Osteocyte (in vitro differentiated cells): ENCODE data around the gene MTPN. TPM values are rescaled to one million over a fixed set of nuclear protein-coding genes. Genes with fewer than 3 reads are reported as not detected.
A peak's percentile ranks its signal among the peaks of the same experiment; 100 is the strongest.

Source experiments
- DNase-seq: peaks from one replicate; pipeline ENCODE4 v3.0.0; 2021; ENCODE audit warnings: mixed read lengths; ENCODE audit not compliant: unreplicated experiment; ENCODE audit errors: extremely low spot score
- H3K27ac Mint-ChIP-seq: one replicate; pipeline ENCODE4 v1.8.0; 2021; ENCODE audit warnings: mild to moderate bottlenecking, mixed read lengths; ENCODE audit not compliant: unreplicated experiment
- H3K27me3 Mint-ChIP-seq: one replicate; pipeline ENCODE4 v1.8.0; 2021; ENCODE audit warnings: mixed read lengths; ENCODE audit not compliant: unreplicated experiment
- H3K36me3 Mint-ChIP-seq: one replicate; pipeline ENCODE4 v1.8.0; 2021; ENCODE audit warnings: mixed read lengths; ENCODE audit not compliant: unreplicated experiment
- H3K4me1 Mint-ChIP-seq: one replicate; pipeline ENCODE4 v1.8.0; 2021; ENCODE audit warnings: mixed read lengths; ENCODE audit not compliant: unreplicated experiment
- H3K4me3 Mint-ChIP-seq: one replicate; pipeline ENCODE4 v1.8.0; 2021; ENCODE audit warnings: mild to moderate bottlenecking, moderate library complexity, mixed read lengths; ENCODE audit not compliant: unreplicated experiment
- H3K9me3 Mint-ChIP-seq: one replicate; pipeline ENCODE4 v1.8.0; 2021; ENCODE audit warnings: mixed read lengths; ENCODE audit not compliant: unreplicated experiment
- total RNA-seq: library from RNA; stranded (reverse); gene quantifications from 2 replicates; pipeline ENCODE4 v1.2.1, GENCODE V29; 2021
- TF ChIP-seq, protein P1 (sequence below): fragments of 200-600 bp; sonication (generic); IDR thresholded peaks from 2 replicates; pipeline ENCODE4 v1.5.0; 2021; ENCODE audit warnings: antibody characterized with exemption, mild to moderate bottlenecking, moderate library complexity

The MTPN gene
- total RNA-seq, 1 donor from 2014 or later, result 140 TPM

DNA sequence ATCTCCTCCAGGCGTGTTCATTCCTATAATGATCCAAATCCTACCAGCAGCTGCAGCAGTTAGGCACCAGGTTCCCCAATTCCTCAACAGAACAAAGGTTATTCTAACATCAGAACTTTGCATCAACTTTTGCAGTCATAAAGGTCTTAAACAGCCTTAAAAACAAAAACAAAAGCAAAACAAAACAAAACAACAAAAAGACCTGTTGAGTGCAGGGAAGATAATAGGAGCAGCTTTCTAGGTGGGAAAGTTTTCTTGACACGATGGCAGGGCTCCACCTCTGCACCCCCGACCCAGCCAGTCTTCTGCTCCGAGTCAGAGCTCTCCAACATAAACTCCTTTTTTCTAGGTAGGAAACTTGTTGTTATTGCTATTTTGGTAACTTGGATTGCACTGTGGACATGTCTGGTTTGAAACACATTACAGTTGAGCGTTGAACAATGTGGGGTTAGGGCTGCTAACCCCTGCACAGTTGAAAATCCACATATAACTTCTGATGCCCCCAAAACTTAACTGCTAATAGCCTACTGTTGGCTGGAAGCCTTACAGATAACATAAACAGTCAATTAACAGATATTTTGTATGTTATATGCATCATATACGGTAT is 77.6 kb downstream of the MTPN start:
- Mint-ChIP-seq H3K4me3 (no peak overlapping the region), H3K36me3 (no peaks in the 10 kb centered on the region), H3K4me1 (no peaks in the 10 kb centered on the region), H3K9me3 (no peaks in the 10 kb centered on the region), H3K27ac (no peak overlapping the region), H3K27me3 (no peaks in the 10 kb centered on the region)
- TF ChIP-seq, protein P1, sequence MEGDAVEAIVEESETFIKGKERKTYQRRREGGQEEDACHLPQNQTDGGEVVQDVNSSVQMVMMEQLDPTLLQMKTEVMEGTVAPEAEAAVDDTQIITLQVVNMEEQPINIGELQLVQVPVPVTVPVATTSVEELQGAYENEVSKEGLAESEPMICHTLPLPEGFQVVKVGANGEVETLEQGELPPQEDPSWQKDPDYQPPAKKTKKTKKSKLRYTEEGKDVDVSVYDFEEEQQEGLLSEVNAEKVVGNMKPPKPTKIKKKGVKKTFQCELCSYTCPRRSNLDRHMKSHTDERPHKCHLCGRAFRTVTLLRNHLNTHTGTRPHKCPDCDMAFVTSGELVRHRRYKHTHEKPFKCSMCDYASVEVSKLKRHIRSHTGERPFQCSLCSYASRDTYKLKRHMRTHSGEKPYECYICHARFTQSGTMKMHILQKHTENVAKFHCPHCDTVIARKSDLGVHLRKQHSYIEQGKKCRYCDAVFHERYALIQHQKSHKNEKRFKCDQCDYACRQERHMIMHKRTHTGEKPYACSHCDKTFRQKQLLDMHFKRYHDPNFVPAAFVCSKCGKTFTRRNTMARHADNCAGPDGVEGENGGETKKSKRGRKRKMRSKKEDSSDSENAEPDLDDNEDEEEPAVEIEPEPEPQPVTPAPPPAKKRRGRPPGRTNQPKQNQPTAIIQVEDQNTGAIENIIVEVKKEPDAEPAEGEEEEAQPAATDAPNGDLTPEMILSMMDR, result no peak
- peak; percentile 10 for DNase-seq

DNA sequence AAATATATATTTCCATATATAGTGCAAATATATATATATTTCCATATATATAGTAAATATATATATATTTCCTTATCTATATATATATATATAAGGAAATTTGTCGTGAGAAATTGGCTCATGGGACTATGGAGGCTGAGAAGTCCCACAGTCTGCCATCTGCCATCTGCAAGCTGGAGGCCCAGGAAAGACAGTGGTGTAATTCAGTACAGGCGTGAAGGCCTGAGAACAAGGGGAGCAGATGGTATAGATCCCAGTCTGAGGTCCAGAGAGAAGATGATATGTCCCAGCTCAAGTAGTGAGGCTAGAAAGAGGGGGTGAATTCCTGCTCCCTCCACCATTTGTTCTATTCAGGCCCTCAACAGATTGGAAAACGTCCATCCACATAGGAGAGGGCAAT is 78.9 kb downstream of the MTPN start:
- TF ChIP-seq, protein P1, result no peak
- H3K36me3 Mint-ChIP-seq, result no peaks in the 10 kb centered on the region
- H3K27ac Mint-ChIP-seq, result no peak overlapping the region
- no peaks in the 10 kb centered on the region for H3K9me3 Mint-ChIP-seq
- H3K4me1 Mint-ChIP-seq, result no peaks in the 10 kb centered on the region
- no peak overlapping the region for H3K4me3 Mint-ChIP-seq
- no peaks in the 10 kb centered on the region for H3K27me3 Mint-ChIP-seq
- DNase-seq, result peak; percentile 0

DNA sequence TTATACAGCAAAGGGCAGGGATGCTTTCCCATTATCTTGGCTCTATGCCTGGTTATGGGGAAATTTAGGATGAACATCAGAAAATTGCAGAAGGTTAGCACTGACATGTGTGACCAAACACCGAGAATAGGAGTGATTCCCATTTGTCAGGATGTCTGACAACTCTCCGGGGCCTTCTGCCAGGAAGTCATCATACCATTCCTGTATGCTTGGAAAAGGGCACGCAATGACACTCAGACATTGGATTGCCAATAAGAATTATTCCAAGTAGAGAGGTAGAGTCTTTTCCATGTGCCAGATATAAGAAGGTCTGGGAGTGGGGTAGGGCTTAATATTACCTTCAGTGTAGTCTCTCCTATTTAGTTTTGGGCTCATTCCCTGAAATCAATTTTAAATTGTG is 82.3 kb downstream of the MTPN start:
- Mint-ChIP-seq H3K27ac (no peak overlapping the region), H3K36me3 (no peaks in the 10 kb centered on the region), H3K27me3 (no peaks in the 10 kb centered on the region), H3K9me3 (no peaks in the 10 kb centered on the region), H3K4me3 (no peak overlapping the region), H3K4me1 (no peaks in the 10 kb centered on the region)
- no peak for DNase-seq
- TF ChIP-seq, protein P1, result no peak

DNA sequence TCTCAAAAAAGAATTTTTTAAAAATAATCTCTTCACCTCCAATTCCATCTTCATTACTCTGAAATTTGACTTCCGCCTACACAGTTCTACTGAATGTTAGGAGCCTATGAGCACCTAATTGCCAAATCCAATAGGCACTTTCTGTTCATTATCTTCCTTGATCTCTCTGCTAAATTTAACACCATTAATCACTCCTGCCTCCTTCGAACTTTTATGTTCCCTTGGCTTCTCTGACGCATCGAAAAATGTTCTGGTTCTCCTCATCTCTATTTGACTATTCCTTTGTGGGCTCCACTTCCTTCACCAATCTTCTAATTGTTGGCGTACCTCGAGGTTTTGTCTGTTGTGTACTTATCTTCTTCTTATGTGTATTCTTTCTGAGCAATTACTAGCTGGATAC is 87.3 kb downstream of the MTPN start:
- no peak overlapping the region for H3K4me3 Mint-ChIP-seq
- peaks cover 5% of the 10 kb centered on the region for H3K9me3 Mint-ChIP-seq
- H3K27ac Mint-ChIP-seq, result no peak overlapping the region
- DNase-seq, result no peak
- H3K27me3 Mint-ChIP-seq, result peaks cover 12% of the 10 kb centered on the region
- no peaks in the 10 kb centered on the region for H3K36me3 Mint-ChIP-seq
- TF ChIP-seq, protein P1, result no peak
- H3K4me1 Mint-ChIP-seq, result no peaks in the 10 kb centered on the region

DNA sequence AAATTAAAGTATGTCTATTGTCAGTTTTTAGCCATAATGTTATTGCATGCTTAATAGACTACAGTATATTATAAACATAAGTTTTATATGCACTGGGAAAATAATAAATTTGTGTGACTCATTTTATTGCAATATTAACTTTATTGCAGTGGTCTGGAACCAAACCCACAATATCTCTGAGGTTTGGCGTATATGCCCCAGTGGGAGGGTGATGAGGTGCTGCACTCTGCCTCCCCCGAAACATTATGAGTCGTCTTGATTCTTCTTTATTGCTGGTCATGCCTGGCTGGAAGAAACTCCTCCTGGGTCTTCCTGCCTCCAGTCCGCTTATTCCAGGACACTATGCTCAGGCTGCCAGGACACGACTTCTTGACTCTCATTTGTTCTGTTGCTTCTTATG is 88.4 kb downstream of the MTPN start:
- no peaks in the 10 kb centered on the region for H3K4me1 Mint-ChIP-seq
- TF ChIP-seq, protein P1, result no peak
- no peak overlapping the region for H3K27ac Mint-ChIP-seq
- peaks cover 5% of the 10 kb centered on the region for H3K9me3 Mint-ChIP-seq
- H3K27me3 Mint-ChIP-seq, result peaks cover 12% of the 10 kb centered on the region
- no peak overlapping the region for H3K4me3 Mint-ChIP-seq
- no peak for DNase-seq
- H3K36me3 Mint-ChIP-seq, result no peaks in the 10 kb centered on the region
